Measurements from ENCODE around the gene CAP1. TPM values are rescaled to one million over a fixed set of nuclear protein-coding genes. Genes with fewer than 3 reads are reported as not detected.
A peak's percentile ranks its signal among the peaks of the same experiment; 100 is the strongest.

The CAP1 gene
- total and polyA plus RNA-seq, 9 of the 15 experiments (the other 6 are each of a cell fraction or from before 2014, with no cell fraction given): 230 to 658 (median 281) TPM

- TF ChIP-seq ZBTB40 (IDR thresholded peaks at IDR 0.05) (0 out of 2 replicates have a peak, but pooled peaks have one; percentile 18), ZBTB40 (CRISPR knock-in tag; IDR thresholded peaks at IDR 0.05) (no peak), RHOXF2B (CRISPR knock-in tag; conservative IDR thresholded peaks at IDR 0.05) (no peak), CGGBP1 (CRISPR knock-in tag; IDR thresholded peaks at IDR 0.05) (no peak), ZBTB5 (IDR thresholded peaks at IDR 0.05) (no peak), FOSL1 (tag; conservative IDR thresholded peaks at IDR 0.05) (peak; percentile 60)
These were observed 8.2 kb upstream of the CAP1 start (continued) for GRCh38 chr1:40032240-40032891.
